SU-DHL-6 (cell line): ENCODE results near the gene DNMT1.

Experiments
- H2AFZ ChIP-seq: fragments of 200-600 bp; sonication (generic); 2 replicates; pipeline ENCODE4 v1.6.1; 2014; ENCODE audit warnings: low read depth, mild to moderate bottlenecking, moderate library complexity, mixed read lengths, antibody characterized with exemption, low read length; ENCODE audit not compliant: severe bottlenecking
- H3F3A ChIP-seq: fragments of 200-600 bp; shearing (Covaris generic); 2 replicates; pipeline ENCODE4 v1.6.0; 2016; ENCODE audit warnings: antibody characterized with exemption, mild to moderate bottlenecking; ENCODE audit not compliant: insufficient read depth
- H3K27ac ChIP-seq: fragments of 200-600 bp; sonication (generic); 2 replicates; pipeline ENCODE4 v1.5.1; 2016; ENCODE audit warnings: low read depth, mild to moderate bottlenecking, low read length, moderate library complexity, mixed read lengths
- H3K27me3 ChIP-seq: fragments of 200-600 bp; sonication (generic), shearing (Covaris generic); 2 replicates; pipeline ENCODE4 v1.6.0; 2014; ENCODE audit warnings: mild to moderate bottlenecking, low read length
- H3K36me3 ChIP-seq: fragments of 200-600 bp; sonication (generic); 2 replicates; pipeline ENCODE4 v1.6.1; 2014; ENCODE audit warnings: mild to moderate bottlenecking, low read length, mixed read lengths
- H3K4me2 ChIP-seq: fragments of 300-600, 200-600 bp; shearing (Covaris generic), sonication (generic); 2 replicates; pipeline ENCODE4 v1.6.0; 2014; ENCODE audit warnings: low read length, low read depth, mild to moderate bottlenecking; ENCODE audit not compliant: poor library complexity, severe bottlenecking
- H3K4me3 ChIP-seq: fragments of 200-600 bp; sonication (generic); 2 replicates; pipeline ENCODE4 v1.5.1; 2014; ENCODE audit warnings: antibody characterized with exemption, low read length, mild to moderate bottlenecking, mixed read lengths; ENCODE audit not compliant: insufficient read depth, poor library complexity, severe bottlenecking
- H3K79me2 ChIP-seq: fragments of 200-600 bp; sonication (generic); 2 replicates; pipeline ENCODE4 v1.6.1; 2014; ENCODE audit warnings: mild to moderate bottlenecking, low read length, moderate library complexity; ENCODE audit not compliant: insufficient read depth
- H3K9ac ChIP-seq: fragments of 200-600 bp; sonication (generic); 2 replicates; pipeline ENCODE4 v1.7.0; 2014; ENCODE audit warnings: mild to moderate bottlenecking, low read length
- H3K9me2 ChIP-seq: fragments of 200-600 bp; sonication (generic); replicated peaks from 2 replicates; pipeline ENCODE4 v1.6.1; 2014; ENCODE audit warnings: low read length; ENCODE audit not compliant: insufficient read depth
- H3K9me3 ChIP-seq: fragments of 200-600 bp; sonication (generic); 2 replicates; pipeline ENCODE4 v1.6.1; 2014; ENCODE audit warnings: low read length, mixed read lengths; ENCODE audit not compliant: insufficient read depth
- H4K20me1 ChIP-seq: fragments of 200-600 bp; sonication (generic); 2 replicates; pipeline ENCODE4 v1.6.1; 2014; ENCODE audit warnings: low read depth, mild to moderate bottlenecking, antibody characterized with exemption, low read length, moderate library complexity, mixed read lengths
- CTCF ChIP-seq: fragments of 200-600 bp; sonication (generic); IDR thresholded peaks from one replicate; pipeline ENCODE4 v1.5.1; 2017; ENCODE audit warnings: antibody characterized with exemption, mild to moderate bottlenecking, low read length, moderate library complexity; ENCODE audit not compliant: insufficient read depth, poor library complexity, severe bottlenecking
- EZH2phosphoT487 ChIP-seq: fragments of 200-600 bp; sonication (generic), shearing (Covaris generic); conservative IDR thresholded peaks from 2 replicates; pipeline ENCODE4 v1.6.1; 2018; ENCODE audit warnings: mild to moderate bottlenecking, antibody characterized with exemption, low read length, moderate library complexity, mixed read lengths

The DNMT1 gene

GRCh38 chr19:10190026-10190425, 4.7 kb downstream of the DNMT1 start:
- Histone ChIP-seq H3K79me2 (peaks cover 97% of the 10 kb centered on the region), H4K20me1 (peaks cover 11% of the 10 kb centered on the region; the same call in 1 of the 2 replicates), H2AFZ (no peak overlapping the region), H3K9me2 (no peaks in the 10 kb centered on the region), H3K4me3 (no peak overlapping the region), H3K4me2 (peak overlapping the region; percentile 92), H3K27ac (peak overlapping the region; percentile 23; the same call in 1 of the 2 replicates), H3K27me3 (no peaks in the 10 kb centered on the region), H3K36me3 (peaks cover 16% of the 10 kb centered on the region), H3F3A (0 out of 2 replicates have a peak, but pooled peaks cover 9% of the 10 kb centered on the region), H3K9ac (peak overlapping the region; percentile 31; the same call in 1 of the 2 replicates), H3K9me3 (no peaks in the 10 kb centered on the region)
- TF ChIP-seq EZH2phosphoT487 (no peak), CTCF (no peak)

- Histone ChIP-seq H3K9me3 (no peaks in the 10 kb centered on the region), H4K20me1 (peaks cover 11% of the 10 kb centered on the region; the same call in 1 of the 2 replicates), H3F3A (0 out of 2 replicates have a peak, but pooled peaks cover 9% of the 10 kb centered on the region), H3K4me3 (no peak overlapping the region), H2AFZ (no peak overlapping the region), H3K36me3 (peaks cover 16% of the 10 kb centered on the region), H3K79me2 (peaks cover 100% of the 10 kb centered on the region), H3K27ac (peak overlapping the region; percentile 23; the same call in 1 of the 2 replicates), H3K9ac (peak overlapping the region; percentile 31; the same call in 1 of the 2 replicates), H3K4me2 (peak overlapping the region; percentile 92), H3K9me2 (no peaks in the 10 kb centered on the region), H3K27me3 (no peaks in the 10 kb centered on the region)
- no peak for TF ChIP-seq CTCF
- no peak for TF ChIP-seq EZH2phosphoT487
Observed at GRCh38 chr19:10189616-10190015, 5.1 kb downstream of the DNMT1 start.

GRCh38 chr19:10187315-10187714, 7.4 kb downstream of the DNMT1 start:
- Histone ChIP-seq H3K27ac (peak overlapping the region; percentile 16; the same call in 1 of the 2 replicates), H3K4me2 (no peak overlapping the region), H3K36me3 (peaks cover 13% of the 10 kb centered on the region), H2AFZ (no peak overlapping the region), H3K9me2 (no peaks in the 10 kb centered on the region), H3F3A (0 out of 2 replicates have a peak, but pooled peaks cover 9% of the 10 kb centered on the region), H3K79me2 (peaks cover 99% of the 10 kb centered on the region), H3K9ac (no peak overlapping the region), H3K9me3 (no peaks in the 10 kb centered on the region), H4K20me1 (peaks cover 11% of the 10 kb centered on the region; the same call in 1 of the 2 replicates), H3K4me3 (no peak overlapping the region), H3K27me3 (no peaks in the 10 kb centered on the region)
- no peak for TF ChIP-seq CTCF
- no peak for TF ChIP-seq EZH2phosphoT487
